Stimulated activated CD8-positive, alpha-beta memory T cell treated with anti-CD3 and anti-CD28 coated beads, Interleukin-4, amount 100 ng/mL, for 4 hours (primary cell): ENCODE measurements around the gene PRSS48.
"Not testable (repeated sequence)": the region's sequence is repeated elsewhere in the genome, so short reads cannot be mapped to it uniquely, and the experiment has no call there.

Experiments
- DNase-seq, 2 donors: peaks; one replicate each; pipeline ENCODE4 v3.0.0-alpha.2; 2020; ENCODE audit warnings: low read depth in 2 of 2, low spot score in 1 of 2

PRSS48 gene

DNA sequence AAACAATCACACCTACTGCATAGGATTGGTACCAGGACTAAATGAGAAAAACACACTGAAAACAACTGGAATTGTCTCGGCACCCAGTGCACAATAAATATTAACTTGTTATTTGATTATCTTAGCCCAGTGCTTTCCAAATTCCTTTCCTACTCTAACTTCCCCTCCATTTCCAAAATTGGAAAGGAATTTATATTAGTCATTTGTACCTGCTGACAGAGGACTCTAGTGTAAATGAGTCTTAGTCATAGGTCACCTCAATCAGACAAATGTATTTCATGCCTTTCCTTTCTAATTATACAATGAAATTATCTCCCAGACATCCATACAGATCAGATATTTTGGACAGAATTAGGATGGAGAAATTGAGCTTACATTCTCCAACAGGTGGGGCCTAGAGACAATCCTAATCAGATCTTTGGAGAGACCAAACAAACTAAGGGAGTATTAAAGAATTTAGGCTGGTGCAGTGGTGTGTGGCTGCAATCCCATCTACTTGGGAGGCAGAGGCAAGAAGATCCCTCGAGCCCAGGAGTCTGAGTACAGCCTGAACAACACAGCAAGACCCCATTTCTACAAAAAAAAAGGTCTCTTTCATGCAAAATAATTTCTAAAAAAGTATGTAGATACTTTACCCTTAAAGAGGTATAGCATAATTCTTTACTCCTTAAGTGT is 38.4 kb downstream of the PRSS48 start:
- no peak for DNase-seq

DNA sequence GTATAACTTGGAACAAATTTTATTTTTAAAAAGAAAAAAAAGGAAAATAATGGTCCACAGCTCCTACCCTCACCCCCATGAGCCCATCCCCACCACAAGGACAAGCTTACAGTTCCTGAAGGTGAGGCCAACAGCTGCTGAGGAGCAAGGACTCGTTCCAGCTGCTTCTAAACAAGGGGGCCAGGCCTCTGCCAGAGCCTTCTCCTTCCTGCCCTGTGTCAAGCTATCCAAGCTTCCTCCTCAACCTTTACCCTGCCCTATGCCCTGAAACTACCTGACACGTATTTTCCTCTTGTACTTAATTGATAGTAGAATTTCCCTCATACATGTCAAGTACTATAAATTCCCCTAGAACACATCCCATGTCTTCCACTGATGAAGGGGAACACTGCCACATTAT is 39.7 kb downstream of the PRSS48 start:
- DNase-seq, result no peak

DNA sequence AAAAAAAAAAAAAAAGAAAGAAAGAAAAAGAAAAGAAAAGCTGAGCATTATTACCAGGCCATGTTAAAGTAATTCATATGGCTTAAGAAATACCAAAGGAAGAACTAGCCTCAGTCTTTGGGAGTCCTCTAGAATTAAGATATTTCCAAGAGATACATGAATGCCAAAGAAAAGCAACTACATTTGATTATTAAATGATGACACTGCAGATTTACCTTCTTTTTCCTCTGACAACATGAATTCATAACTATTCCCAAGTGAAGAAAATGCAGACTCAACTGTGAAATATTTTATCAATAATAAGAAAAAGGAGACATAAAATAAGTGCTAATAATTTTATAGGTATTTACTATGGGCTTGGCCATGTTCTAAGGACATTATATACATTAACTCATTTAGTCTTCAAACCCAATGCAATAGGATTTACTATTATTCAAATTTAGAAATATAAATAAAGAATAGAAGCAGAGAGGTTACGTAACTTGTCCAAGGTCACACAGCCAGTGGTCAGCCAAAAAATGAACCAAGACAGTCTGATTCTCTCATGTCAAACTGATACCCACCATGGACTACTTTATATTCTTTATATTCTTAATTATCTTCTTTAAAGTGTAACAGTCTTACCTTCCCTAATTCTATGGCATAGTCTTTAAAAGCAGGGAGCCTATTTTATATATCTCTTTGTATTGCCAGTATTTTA is 41.5 kb downstream of the PRSS48 start:
- DNase-seq, result no peak

DNA sequence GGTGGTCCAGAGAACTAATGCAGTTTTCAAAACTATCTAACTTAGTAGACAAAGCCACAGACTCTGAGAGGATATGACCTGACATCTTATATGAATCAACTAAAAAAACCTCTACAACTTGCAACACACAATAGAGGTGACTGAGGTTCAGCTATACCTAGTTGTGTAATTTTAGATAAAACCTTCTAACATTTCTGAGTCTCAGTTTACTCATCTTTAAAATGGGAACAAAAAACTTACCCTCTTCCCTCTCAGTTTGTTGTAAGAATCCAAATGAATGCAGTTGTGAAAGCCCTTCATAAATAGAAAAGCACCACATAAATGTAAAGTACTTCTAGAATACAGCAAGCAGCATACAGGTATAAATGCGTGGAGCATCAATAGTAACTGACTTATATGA is 42.5 kb downstream of the PRSS48 start:
- DNase-seq, result no peak

DNA sequence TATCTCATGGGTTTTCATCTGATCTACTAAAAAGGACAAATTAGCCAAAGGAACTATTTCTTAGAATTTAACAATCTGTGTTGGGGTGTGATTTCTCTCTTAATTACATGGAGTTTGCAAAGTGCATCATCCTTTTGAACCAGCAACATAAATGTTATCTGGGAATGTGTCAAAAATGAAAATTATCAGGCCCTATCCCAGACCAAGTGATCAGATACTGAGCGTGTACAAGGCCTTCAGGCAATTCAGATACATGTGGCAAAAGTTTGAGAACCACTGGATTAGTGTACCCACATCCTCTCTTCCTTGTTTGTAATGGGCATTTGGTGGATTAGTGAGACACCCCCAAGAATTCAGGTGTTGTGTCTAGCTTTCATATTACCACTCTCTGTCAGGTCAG is 44.6 kb downstream of the PRSS48 start:
- DNase-seq, result no peak

DNA sequence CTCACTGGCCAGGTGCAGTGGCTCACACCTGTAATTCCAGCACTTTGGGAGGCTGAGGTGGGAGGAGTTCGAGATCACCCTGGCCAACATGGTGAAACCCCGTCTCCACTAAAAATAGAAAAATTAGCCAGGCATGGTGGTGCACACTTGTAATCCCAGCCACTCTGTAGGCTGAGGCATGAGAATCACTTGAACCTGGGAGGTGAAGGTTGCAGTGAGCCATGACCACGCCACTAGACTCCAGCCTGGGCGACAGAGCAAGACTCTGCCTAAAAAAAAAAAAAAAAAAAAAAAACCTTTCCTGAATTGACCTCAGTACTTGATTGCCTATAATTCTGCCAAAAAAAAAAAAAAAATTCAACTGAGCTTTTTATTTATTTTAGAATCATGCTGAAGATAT is 45.2 kb downstream of the PRSS48 start:
- DNase-seq, result not testable (repeated sequence)

DNA sequence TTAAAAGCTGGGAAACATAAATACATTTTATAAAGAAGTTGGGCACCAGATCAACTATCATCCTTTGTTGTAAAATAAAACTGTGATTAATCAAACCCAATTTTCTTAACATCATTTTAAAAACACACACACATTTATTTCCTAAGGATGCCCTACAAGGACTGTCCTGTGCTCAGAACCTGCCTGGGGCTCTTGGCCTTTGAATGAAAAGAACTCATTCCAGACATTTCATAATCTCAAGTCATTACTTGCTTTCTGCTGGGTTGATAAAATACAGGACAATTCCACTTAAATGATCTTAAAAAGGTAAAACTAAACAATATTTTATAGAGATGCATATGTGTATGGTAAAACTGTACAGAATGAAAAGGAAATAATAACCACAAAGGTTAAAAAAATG is 45.6 kb downstream of the PRSS48 start:
- DNase-seq, result no peak

DNA sequence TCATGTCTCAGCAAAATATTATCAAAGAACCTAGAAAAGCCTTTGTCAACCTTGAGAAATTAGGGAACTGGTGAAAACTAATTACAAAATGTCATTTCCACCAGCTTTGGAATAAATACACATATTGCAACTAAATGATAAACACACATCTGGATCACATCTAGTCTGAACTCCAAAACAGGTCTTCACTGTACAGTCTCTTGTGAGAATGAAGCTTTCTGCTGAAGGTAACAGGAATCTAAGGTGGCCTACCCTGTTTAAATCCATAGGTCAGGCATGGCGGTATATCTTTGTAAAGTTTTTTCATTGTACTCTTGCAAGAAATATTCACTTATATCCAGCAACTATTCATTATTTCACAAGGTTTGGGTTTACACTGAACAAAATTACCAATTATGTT is 46.7 kb downstream of the PRSS48 start:
- DNase-seq, result no peak

DNA sequence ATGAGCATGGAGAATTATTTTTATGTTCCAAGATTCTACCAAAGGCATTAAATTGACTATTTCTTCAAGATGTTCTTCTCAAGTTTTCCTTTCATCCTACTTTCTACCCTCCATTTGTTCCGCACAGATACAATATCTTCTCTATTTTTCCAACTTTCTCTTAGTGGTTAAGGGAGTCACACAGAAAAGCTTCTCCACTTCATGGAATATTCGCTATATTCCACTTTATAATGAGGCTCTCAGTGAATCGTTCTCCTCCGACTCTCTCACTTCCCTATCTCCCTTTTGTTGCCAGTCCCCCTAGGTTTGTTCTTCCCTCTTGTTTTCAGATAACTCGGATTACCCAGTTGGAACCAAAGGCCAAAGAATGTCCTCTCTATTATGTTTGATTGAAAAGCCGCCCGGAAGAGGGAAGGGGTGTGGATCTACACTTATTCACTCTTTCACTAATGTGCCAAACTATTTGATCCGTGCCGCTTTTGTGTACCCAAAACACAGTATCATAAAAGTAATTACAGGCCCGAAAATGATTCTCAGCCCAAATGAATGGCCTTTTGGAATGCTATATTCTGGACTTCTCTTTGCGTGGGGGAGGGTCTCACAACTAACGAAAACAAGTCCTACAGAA is 47.3 kb downstream of the PRSS48 start:
- no peak for DNase-seq

DNA sequence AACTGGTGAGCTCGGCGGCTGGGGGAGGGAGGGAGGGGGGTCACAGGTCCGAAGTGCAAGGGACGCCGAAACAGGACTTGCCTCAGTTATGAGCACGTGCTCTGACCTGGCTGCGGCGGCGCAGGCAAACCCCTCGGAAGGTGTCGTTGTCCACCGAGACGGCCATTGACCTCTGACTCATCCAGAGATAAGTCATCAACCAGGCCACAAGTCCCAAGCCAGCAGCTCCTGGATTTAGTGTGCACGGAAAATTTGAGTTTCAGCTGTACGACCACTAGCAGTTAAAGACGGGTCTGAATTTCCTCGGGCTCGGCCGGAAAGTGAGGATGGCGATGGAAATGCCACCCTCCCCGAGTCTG is 47.8 kb downstream of the PRSS48 start:
- no peak for DNase-seq

DNA sequence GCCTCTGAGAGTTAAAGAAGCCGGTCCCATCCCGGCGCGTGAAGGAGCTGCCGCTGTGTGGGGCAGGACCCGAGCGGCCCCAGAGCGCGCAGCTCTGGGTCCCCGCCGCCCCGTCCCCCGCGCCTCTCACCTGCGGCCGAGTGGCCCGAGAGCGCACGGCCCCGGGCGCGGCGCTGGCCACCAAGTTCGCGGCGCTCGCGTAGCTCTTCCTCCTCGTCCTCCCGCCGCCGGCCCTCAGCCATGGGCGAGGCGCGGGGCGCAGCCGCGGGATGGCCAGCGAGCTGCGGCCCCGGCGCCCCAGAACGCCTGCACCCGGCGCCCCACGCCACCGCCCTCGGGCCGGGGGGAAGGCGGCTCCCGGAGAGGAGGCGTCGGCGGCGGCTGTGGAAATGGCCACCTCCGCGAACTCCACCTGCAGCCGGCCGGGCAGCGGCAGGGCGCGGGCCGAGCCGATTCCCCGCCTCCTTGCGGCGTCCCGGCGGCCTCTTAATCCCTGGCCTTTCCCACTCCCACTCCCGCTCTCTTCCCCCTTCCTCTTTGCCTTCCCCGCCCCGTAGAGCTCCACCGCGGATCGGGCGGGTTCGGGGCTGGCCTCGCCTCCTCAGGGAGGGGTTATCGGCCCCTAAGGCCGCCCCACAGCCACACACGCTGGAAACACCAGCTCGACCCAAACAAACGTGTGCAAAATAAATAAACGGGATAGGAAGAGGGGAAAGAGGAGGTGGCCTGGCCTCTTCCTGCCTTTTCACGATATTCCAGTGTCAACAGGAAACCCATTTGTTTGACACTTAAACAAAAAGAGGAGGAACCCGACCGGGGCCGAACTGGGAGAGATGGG is 48.4 kb downstream of the PRSS48 start, which contains the start of gene SH3D19:
SH3D19 (minus strand) TSS at position 495 of the 838 bp plus-strand sequence; CDS start at position 242, 253 bp downstream.
- no peak for DNase-seq

DNA sequence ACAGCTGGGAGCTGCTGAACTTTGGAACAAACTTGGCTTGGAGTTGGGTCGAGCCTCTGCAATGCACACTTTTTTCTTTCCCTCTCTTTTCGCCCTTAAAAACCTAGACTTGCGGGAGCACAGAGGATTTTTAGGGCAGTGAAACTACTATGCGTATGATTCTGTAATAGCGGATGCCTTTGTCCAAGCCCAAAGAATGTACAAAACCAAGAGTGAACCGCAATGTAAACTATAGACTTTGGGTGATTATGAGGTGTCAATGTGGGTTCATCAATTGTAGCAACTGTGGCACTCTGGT is 48.9 kb downstream of the PRSS48 start:
- DNase-seq, result no peak

DNA sequence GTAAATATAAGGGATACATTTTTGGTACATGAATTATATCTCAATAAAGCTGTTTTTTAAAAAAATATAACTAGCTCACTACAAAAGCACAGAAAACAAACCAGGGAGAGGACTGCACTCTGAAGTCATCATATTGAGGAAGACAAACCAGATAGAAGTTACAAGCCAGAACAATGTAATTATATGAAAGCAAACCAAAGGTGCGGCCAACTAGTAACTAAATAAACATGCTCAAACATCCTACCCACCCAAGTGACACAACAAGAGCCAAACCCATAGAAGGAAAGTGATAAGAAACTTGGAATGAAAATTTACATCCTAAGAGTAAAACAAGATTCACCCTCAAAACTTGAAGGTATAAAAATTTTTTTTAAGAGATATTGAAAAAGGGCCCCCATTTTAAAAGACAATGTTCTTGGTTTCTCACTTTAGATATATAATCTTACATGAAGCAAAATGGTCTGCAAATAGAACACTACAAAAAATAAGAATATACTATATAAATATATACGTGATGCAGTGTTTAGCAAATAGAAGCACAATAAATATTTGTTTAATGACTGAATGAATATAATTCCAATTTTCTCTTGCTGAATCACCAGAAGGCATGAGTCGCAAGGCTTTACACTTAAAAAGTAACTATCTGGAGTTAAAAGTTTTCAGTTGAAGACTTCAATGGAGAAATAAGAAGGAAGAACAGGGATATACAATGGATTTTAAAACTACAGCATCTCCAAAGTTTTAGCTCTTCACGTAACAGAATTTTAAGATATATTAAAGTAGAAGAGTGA is 52.5 kb downstream of the PRSS48 start:
- no peak for DNase-seq

DNA sequence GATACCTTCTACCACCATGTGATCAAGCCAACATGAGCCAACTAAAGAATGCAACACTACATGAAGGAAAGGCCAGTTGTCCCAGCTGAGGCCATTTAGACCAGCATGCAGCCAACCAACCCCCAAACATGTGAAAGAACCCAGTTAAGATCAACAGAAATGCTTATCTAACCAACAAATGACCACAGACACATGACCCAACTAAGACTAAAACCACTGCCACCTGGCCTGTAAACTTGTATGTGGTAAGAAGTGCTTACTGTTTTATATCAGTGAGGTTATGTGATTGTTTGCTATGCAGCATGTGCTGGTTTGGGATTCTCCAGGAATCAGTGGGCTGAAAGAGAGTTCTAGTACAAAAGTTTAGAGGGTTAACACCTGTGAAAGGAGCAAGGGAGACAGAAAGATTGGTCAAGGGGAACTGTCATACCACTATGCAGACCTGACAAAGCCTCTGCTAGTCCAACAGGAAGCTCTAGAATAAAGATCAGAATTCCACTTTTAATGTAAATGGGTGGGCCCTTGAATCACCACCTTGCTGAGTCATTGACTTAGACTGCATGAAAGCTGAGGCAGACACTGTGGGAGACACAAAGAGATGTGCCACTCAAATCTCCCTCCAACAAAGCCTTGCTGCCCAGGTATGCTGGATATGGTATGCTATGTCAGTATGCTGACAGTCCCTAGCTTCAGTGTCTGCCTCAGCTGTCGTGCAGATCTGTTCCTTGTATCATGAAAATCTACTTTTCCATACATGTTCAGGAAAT is 54.5 kb downstream of the PRSS48 start:
- DNase-seq, result no peak

DNA sequence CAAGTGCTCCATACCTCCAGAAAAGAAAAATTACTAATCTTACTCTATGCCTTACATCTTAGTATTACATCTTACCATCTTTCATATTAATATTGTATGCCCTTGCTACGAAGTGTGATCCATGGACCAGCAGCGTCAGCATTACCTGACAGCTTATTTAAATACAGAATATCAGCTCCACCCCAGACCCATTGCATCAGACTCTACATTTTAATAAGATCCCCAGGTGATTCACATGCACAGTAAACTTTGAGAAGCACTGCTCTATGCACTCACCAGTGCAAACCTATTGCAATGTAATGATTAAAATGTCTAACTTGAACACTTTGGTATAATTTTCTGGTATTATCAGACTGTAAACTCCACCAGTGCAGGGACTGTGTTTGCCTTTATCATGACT is 62.5 kb downstream of the PRSS48 start:
- no peak for DNase-seq

DNA sequence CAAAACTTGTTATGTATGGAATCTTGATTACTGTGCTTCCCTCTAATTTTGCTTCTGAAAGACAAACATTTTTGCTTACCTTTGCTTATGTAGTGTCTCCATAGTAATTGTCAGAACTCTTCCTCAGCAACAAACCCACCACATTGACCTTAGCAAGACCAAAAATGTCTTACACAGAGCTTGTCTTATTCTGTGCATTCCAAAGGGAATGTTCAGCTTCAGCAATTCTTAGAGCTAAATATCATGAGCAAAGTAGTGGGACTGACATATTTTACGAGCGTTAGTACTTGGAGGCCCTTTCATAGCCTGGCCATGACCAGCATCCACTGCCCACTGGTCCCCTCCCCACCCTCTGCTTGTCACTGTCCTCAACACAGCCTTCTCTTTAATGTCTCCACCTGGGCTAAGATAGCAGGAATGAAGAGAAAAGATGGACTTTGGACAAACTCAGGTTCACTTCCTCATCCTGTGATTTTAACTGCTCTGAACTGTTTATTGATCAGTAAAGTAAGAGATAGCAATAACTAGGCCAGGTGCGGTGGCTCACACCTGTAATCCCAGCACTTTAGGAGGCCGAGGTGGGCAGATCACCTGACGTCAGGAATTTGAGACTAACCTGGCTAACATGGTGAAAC is 63.9 kb downstream of the PRSS48 start:
- DNase-seq, result no peak
